ENCODE data around the gene ZNF600.
A peak's percentile ranks its signal among the peaks of the same experiment; 100 is the strongest.
"Not testable (repeated sequence)": the region's sequence is repeated elsewhere in the genome, so short reads cannot be mapped to it uniquely, and the experiment has no call there.

Gene ZNF600

GRCh38 chr19:52741371-52741770 lies 45.2 kb downstream of the ZNF600 start:
- not testable (repeated sequence) for DNase-seq

- DNase-seq, result no peak
Measured at GRCh38 chr19:52739576-52739975, 47.0 kb downstream of the ZNF600 start.

- peak; percentile 23 for DNase-seq
Measured at GRCh38 chr19:52735734-52736133, 50.9 kb downstream of the ZNF600 start.

DNA sequence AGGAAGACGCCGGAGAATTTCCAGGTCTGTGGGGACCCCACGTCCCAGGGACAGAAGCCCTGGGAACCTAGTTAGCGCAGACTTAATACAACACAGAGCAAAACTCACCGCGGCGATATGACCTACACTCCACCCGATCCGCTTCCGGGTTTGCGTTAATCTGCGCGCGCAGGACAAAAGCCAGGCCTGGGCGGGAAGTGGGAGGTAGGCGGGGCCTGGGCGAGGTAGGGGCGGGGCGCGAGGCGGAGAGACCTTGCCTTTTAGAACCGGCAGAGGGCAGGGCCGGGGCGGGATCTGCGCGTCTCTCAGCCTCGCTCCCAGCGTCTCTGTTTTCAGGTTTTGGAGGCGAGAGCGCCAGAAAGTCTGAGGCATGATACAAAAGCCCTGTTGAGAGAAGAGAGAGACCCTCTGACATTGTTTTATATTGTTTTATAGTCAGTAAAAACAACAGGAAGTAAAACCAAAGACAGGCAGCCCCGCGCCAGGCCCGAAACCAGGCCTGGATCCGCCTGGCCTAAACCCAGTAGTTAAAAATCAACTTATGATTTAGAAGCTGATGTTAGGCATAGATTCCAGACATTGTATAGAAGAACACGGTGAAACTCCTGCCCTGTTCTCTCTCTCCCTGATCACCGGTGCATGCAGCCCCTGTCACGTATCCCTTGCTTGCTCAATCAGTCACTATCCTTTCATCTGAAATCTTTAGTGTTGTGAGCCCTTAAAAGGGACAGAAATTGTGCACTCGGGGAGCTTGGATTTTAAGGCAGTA lies 51.5 kb downstream of the ZNF600 start, which contains the start of gene ZNF611:
Gene ZNF611 (minus strand): TSS at position 152 of the 769 bp plus-strand sequence. CDS start 19,150 bp downstream, outside the sequence.
- peak; percentile 99 for DNase-seq

DNA sequence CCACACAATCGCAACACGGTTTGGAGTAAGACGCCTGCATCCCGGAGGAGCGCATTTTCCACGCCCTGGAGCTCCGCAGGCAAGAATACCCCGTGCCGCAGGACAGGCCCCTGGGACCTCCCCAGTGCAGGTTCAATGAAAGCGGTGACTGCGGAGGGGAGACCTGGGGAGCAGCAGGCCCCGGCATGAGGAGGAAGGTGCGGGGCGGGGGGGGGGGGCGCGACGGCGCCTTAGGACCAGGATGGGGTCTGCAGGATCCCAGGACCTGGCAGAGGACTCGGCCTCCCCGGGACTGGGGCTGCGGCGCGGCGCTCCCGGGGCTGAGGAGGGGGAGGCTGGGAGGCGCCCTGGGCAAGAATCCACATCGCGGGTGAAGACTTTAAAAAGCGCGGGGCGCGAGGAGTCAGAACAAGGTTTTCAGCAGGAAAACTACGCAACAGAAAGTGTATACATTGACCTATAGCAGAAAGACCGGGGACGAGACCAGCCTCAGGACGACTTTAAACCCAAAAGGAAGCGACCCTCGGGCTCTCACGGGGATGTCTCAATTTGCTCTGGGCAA lies 52.2 kb downstream of the ZNF600 start:
- peak; percentile 12 for DNase-seq

GRCh38 chr19:52726051-52726450 lies 60.5 kb downstream of the ZNF600 start:
- not testable (repeated sequence) for DNase-seq

DNA sequence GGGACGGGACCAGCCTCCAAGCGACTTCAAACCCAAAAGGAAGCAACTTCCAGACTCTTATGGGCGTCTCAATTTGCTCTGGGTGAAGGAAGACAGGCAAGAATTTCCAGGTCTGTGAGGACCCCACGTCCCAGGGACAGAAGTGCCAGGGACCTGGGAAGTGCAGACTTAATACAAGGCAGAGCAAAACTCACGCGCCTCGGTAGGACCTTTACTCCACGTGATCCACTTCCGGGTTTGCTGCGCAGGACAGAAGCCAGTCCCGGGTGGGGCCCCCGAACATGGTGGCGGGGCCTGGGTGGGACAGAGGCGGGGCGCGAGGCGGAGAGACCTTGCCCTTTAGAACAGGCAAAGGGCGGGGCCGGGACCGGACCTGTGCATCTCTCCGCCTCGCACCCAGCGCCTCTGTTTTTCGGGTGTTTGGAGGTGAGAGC lies 61.0 kb downstream of the ZNF600 start:
- DNase-seq, result no peak

DNA sequence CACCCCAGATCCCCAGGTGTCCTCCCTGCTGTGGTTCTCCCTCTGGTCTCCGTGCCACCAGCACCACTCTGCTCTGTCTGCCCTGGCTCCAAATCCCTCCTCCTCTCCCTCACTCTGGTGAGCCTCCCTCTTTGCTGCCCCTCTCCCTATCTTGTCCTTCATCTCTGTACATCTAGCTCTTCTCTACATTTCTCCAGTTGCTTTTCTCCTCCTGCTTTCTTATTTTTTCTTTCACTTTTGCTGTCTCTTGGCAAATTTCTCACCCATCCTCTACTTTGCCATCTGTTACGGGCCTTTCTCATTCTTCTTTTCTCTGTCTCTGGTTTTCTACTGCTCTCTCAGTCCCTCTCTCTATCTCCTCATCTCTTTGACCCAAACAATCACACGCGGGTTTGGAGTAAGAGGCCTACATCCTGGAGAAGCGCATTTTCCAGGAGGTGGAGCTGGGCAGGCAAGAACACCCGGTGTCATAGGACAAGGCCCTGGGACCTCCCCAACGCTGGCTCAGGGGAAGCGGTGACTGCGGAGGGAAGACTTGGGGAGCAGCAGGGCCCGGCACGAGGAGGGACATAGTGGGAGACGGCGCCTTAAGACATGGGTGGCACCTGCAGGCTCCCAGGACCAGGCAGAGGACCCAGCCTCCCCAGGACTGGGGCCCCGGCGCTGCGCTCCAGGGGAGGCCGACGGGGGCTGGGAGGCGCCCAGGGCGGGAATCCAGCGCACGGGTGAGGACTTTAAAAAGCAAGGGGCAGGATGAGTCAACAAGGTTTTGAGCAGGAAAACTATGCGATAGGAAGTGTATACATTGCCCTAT lies 61.7 kb downstream of the ZNF600 start:
- no peak for DNase-seq

DNA sequence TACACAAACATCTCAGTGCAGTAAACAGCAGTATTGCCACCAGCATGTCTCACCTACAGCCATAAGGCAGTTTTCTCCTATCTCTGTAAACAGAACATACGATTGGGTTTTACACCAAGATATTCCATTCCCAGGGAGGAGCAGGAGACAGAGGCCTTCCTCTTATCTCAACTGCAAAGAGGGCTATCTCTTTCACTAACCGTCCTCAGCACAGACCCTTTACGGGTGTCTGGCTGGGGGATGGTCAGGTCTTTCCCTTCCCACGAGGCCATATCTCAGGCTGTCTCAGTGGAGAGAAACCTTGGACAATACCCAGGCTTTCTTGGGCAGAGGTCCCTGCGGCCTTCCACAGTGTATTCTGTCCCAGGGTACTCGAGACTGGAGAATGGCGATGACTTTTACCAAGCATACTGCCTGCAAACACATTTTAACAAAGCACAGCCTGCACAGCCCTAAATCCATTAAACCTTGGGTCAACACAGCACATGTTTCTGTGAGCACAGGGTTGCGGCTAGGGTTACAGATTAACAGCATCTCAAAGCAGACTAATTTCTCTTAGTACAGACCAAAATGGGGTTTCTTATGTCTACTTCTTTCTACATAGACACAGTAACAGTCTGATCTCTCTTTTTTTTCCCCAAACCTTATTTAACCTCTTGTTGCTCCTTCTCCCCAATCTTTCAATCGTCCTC lies 62.5 kb downstream of the ZNF600 start:
- not testable (repeated sequence) for DNase-seq

- no peak for DNase-seq
Measured at GRCh38 chr19:52722062-52723003, 64.3 kb downstream of the ZNF600 start.

DNA sequence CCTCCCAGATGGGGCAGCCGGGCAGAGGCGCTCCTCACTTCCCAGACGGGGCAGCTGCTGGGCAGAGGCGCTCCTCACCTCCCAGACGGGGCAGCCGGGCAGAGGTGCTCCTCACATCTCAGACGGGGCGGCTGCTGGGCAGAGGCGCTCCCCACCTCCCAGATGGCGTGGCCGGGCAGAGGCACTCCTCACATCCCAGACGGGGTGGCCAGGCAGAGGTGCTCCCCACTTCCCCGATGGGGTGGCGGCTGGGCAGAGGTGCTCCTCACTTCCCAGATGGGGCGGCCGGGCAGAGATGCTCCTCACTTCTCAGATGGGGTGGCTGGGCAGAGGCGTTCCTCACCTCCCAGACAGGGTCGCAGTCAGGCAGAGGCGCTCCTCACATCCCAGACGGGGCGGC lies 66.0 kb downstream of the ZNF600 start:
- not testable (repeated sequence) for DNase-seq

DNA sequence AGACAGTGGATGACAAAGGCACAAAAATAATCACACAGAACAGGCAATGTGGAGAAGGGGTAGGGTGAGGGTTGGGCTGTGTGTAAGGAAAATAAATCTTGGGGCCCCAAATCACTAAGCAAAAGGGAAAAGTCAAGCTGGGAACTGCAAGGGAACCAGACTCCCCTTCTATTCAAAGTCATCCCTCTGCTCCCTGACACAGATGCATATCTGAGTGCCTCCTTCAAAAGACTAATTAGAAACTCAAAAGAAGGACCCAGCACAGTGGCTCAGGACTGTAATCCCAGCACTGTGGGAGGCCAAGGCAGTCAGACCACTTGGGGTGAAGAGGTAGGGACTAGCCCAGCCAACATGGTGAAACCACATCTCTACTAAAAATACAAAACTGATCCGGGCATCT lies 70.1 kb downstream of the ZNF600 start:
- DNase-seq, result no peak

GRCh38 chr19:52715902-52716301 lies 70.7 kb downstream of the ZNF600 start:
- DNase-seq, result peak; percentile 4

DNA sequence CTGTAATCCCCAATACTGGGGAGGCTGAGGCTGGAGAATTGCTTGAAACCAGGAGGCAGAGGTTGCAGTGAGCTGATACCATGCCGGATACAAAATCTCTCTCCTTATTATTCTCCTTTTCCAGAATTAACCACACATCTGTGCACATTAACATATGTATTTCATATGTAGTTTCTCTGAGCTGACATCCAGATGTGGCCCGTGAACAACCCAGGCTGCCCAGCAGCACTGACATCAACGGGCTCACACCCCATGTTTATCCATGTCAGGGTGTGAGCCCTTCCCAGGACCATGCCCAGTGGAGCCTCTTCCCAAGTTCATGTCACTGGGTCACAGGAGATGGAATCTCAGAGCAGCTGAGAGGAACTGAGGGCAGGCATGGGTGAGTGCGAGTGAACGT lies 71.3 kb downstream of the ZNF600 start:
- DNase-seq, result not testable (repeated sequence)
